OCI-LY7 (cell line): Measurements from ENCODE around the gene KRT6B.

Experiments
- CTCF ChIP-seq: fragments of 200-600 bp; sonication (generic); conservative IDR thresholded peaks from 2 replicates; pipeline ENCODE4 v1.5.1; 2014; ENCODE audit warnings: mild to moderate bottlenecking, antibody characterized with exemption, low read length, moderate library complexity, mixed read lengths
- EZH2phosphoT487 ChIP-seq: fragments of 200-600 bp; sonication (generic); IDR thresholded peaks from 2 replicates; pipeline ENCODE4 v1.6.1; 2018; ENCODE audit warnings: low read depth, borderline replicate concordance, mild to moderate bottlenecking, mixed run types, antibody characterized with exemption, low read length, moderate library complexity, mixed read lengths

- TF ChIP-seq EZH2phosphoT487 (no peak), CTCF (no peak)
Measured at GRCh38 chr12:52488736-52489135, 36.8 kb upstream of the KRT6B start.
